ENCODE data around the gene KLHDC8B.
"Not testable (repeated sequence)": the region's sequence is repeated elsewhere in the genome, so short reads cannot be mapped to it uniquely, and the experiment has no call there.

Gene KLHDC8B

GRCh38 chr3:49198161-49198560, 26.8 kb downstream of the KLHDC8B start:
- no peak for DNase-seq

GRCh38 chr3:49198611-49199230, 27.3 kb downstream of the KLHDC8B start:
- no peak for DNase-seq

DNA sequence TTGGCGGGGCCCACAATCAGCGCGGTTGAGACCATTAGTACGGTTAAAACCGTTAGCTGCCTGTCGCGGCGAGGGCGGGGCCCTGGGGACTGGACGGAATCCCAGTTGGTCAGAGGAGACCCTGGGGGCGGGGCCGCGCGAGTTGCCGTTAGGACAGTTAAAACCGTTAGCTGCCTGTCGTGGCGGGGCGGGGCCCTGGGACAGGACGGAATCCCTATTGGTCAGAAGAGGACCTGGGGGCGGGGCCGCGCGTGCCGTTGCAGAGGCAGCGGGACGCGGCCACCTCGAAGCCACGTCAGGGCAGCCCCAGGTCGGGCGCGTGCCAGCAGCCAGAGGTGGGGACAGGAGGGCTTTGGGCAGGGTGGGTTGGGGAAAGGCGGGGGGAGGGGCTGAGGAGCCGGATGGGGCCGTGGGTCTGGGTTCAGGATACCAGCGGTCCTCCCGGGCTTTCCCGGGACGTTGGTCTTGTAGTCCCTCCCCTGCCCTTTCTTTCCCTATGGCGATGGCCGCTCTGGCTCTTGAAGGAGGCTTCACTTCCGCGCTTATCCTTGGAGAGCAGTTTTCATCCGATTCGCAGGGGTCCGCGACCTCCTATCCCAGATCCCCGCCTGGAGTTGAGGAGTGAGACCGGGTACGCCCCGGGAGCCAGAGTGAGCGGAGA, 28.0 kb downstream of the KLHDC8B start:
- DNase-seq = no peak

DNA sequence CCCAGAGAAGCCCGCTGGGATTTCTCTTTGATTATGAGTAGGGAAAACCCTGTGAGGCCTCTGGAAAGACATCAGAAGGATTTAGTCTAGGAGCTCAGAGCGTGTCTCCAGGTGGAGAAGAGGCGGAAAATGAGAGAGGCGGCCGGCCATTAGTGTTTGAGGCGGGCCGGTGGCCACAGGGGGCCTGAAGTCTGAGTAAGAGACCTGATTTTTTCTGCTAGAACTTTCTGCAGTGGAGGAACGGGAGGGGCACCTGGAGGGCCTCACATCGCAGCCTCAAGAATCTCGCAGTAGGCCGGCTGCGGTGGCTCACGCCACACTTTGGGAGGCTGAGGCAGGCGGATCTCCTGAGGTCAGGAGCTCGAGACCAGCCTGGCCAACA, 28.5 kb downstream of the KLHDC8B start:
- no peak for DNase-seq

- no peak for DNase-seq
Observed at GRCh38 chr3:49213541-49213943, 42.1 kb downstream of the KLHDC8B start.

GRCh38 chr3:49213998-49214397, 42.6 kb downstream of the KLHDC8B start:
- no peak for DNase-seq

GRCh38 chr3:49216687-49217086, 45.3 kb downstream of the KLHDC8B start:
- not testable (repeated sequence) for DNase-seq

GRCh38 chr3:49217108-49217507, 45.7 kb downstream of the KLHDC8B start:
- not testable (repeated sequence) for DNase-seq

DNA sequence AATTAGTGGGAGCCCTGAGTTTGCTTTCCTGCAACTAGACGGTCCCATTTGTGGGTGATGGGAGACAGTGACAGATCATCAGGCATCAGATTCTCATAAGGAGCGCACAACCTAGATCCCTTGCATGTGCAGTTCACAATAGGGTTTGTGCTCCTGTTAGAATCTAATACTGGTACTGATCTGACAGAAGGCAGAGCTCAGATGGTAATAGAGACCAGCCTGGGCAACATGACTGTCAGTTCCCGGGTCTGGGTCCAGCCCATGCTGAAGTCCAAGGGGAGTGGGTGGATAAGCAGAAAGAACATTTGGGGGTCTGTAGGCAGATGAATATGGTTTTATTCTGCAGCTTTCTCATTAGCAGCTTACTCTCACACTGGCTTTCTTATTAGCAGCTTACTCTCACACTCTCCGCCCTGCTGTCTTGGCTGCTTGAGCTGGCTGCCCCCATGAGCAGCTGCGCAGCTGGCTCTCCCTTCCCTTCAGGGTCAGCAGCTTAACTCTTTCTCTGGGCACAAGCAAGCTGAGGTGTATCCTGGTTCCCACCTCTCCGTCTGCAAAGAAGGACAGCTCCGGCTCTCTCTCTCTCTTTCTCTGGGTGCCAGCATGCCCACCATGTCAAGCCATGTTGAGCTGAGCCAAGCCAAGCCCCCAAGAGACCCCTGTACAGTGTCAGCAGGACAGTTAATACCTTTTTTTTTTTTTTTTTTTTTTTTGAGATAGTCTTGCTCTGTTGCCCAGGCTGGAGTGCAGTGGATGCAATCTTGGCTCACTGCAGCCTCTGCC, 46.5 kb downstream of the KLHDC8B start:
- DNase-seq = no peak

- not testable (repeated sequence) for DNase-seq
Observed at GRCh38 chr3:49218471-49218989, 47.1 kb downstream of the KLHDC8B start.

DNA sequence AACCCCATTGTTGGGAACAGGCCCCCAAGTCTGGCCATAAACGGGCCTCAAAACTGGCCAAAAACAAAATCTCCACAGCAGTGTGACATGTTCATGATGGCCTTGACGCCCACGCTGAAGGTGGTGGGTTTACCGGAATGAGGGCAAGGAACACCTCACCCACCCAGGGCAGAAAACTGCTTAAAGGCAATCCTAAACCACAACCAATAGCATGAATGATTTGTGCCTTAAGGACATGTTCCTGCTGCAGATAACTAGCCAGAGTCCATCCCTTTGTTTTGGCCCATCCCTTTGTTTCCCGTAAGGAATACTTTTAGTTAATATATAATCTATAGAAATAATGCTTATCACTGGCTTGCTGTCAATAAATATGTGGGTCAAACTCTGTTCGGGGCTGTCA, 47.7 kb downstream of the KLHDC8B start:
- no peak for DNase-seq

DNA sequence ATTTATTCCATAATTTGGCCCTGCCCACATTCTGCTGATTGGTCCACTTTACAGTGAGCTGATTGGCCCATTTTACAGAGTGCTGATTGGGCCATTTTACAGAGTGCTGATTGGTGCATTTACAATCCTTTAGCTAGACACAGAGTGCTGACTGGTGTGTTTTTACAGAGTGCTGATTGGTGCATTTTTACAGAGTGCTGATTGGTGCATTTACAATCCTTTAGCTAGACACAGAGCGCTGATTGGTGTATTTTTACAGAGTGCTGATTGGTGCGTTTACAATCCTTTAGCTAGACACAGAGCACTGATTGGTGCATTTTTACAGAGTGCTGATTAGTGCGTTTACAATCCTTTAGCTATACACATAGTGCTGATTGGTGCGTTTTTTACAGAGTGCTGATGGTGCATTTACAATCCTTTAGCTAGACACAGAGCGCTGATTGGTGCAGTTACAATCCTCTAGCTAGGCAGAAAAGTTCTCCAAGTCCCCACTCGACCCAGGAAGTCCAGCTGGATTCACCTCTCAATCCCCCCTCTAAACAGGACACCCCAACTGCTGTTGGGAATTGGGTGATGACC, 49.7 kb downstream of the KLHDC8B start:
- DNase-seq = not testable (repeated sequence)

GRCh38 chr3:49222002-49222401, 50.6 kb downstream of the KLHDC8B start:
- no peak for DNase-seq
